GM06990 (cell line): ENCODE measurements around the gene GNG7.

Experiments
- DNase-seq: peaks from one replicate; pipeline ENCODE4 v3.0.0-alpha.2; 2011; ENCODE audit not compliant: insufficient read length; ENCODE audit errors: extremely low read depth
- H3K27me3 ChIP-seq: replicated peaks from 2 replicates; pipeline ENCODE4 v1.6.0; 2011; ENCODE audit warnings: low read length; ENCODE audit not compliant: control insufficient read depth, insufficient read depth
- H3K36me3 ChIP-seq: 2 replicates; pipeline ENCODE4 v1.5.1; 2011; ENCODE audit warnings: low read length; ENCODE audit not compliant: control insufficient read depth, insufficient read depth
- H3K4me3 ChIP-seq: replicated peaks from 2 replicates; pipeline ENCODE4 v1.5.1; 2011; ENCODE audit warnings: low read depth, mild to moderate bottlenecking, control low read depth, low read length
- CTCF ChIP-seq: IDR thresholded peaks from 2 replicates; pipeline ENCODE4 v1.5.1; 2011; ENCODE audit warnings: low read length, control low read depth, mild to moderate bottlenecking, inconsistent platforms; ENCODE audit not compliant: insufficient read depth, poor library complexity, severe bottlenecking

Gene GNG7

GRCh38 chr19:2691951-2692350, 10.5 kb downstream of the GNG7 start:
- Histone ChIP-seq H3K27me3 (no peaks in the 10 kb centered on the region), H3K36me3 (no peaks in the 10 kb centered on the region; the same call in 1 of the 2 replicates), H3K4me3 (no peak overlapping the region)
- no peak for DNase-seq
- TF ChIP-seq CTCF: no peak

- H3K27me3 ChIP-seq: no peaks in the 10 kb centered on the region
- no peaks in the 10 kb centered on the region; the same call in none of the 2 replicates for H3K36me3 ChIP-seq
- H3K4me3 ChIP-seq: no peak overlapping the region
- no peak for DNase-seq
- TF ChIP-seq CTCF: no peak
Measured at GRCh38 chr19:2690856-2691255, 11.6 kb downstream of the GNG7 start.

- TF ChIP-seq CTCF: no peak
- Histone ChIP-seq H3K27me3 (no peaks in the 10 kb centered on the region), H3K36me3 (peaks cover 3% of the 10 kb centered on the region), H3K4me3 (no peak overlapping the region)
- no peak for DNase-seq
Measured at GRCh38 chr19:2686360-2686759, 16.1 kb downstream of the GNG7 start.

- no peaks in the 10 kb centered on the region for H3K27me3 ChIP-seq
Measured at GRCh38 chr19:2685204-2685704, 17.2 kb downstream of the GNG7 start.

GRCh38 chr19:2683430-2684003, 19.0 kb downstream of the GNG7 start:
- H3K36me3 ChIP-seq: peaks cover 3% of the 10 kb centered on the region
- DNase-seq: no peak
- H3K27me3 ChIP-seq: no peaks in the 10 kb centered on the region
- H3K4me3 ChIP-seq: no peak overlapping the region
- no peak for TF ChIP-seq CTCF

More at GRCh38 chr19:2685204-2685704, 17.2 kb downstream of the GNG7 start:
- peaks cover 3% of the 10 kb centered on the region for H3K36me3 ChIP-seq
- no peak overlapping the region for H3K4me3 ChIP-seq
- DNase-seq: no peak
- no peak for TF ChIP-seq CTCF

- H3K4me3 ChIP-seq: no peak overlapping the region
- H3K27me3 ChIP-seq: no peaks in the 10 kb centered on the region
- peaks cover 3% of the 10 kb centered on the region for H3K36me3 ChIP-seq
- TF ChIP-seq CTCF: no peak
- DNase-seq: peak; percentile 81
Measured at GRCh38 chr19:2680808-2681207, 21.7 kb downstream of the GNG7 start.
